ENCODE measurements around the gene DENND1B.
"Not testable (repeated sequence)": the region's sequence is repeated elsewhere in the genome, so short reads cannot be mapped to it uniquely, and the experiment has no call there.

DENND1B gene

DNA sequence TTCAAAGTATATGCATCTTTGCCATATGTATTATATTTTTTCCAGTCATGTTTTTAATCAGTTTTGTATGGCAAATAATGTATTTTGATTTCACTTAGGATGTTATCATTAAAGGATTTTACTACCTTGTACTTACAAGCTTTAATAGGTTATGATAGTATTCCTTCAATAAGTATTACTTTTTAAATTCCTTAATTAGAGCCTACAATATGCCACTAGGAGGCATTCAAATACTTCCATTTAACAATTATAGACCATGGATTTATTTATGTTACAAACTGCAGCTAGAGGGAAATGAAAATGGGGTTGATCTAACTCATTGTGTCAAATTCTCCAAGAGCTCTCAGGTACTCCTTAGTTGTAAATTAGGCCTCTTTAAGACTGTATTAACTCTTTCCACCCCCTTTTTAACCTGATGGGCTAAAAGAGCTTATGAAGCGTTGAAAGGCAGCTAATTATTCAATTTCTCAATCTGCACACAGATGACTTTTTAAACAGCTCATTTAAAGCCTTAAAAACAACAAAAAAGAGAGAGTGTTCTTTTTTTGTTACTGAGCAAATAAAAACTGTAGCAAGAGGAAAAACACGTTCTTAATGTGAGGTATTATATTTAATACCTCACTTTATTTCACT, 156.2 kb downstream of the DENND1B start:
- no peak for DNase-seq

DNA sequence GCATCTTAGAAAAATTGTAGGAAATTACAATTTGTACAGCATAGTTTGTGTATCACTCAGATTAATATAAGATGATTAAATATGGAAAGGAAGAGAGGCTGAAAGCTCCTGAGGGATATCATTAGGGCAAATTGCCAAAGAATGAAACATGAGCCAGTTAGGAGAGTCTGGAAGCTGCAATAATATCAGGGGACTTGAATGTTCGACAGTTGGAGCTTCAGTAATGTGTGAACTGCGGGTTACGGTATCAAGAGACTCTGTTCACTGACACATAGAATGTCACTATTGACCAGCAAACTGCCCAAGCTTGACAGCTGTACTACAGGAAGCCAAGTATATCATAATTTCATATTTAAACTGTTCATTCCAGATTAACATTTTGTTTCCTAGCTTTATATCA, 157.2 kb downstream of the DENND1B start:
- no peak for DNase-seq

DNA sequence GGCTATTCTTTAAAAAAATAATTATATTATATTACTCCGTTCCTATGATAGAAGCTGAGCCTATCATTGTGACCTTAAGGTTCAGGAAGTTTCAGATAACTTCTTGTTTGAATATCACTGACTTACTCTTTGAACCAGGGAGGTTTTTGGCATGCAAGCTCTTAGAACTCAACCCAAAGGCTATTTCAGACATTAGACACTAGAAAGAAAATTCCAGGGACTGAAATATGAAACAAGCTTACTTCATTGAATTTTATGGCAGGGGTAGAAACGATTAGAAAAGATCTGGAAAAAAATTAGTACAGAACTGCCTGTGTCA, 159.6 kb downstream of the DENND1B start:
- no peak for DNase-seq

DNA sequence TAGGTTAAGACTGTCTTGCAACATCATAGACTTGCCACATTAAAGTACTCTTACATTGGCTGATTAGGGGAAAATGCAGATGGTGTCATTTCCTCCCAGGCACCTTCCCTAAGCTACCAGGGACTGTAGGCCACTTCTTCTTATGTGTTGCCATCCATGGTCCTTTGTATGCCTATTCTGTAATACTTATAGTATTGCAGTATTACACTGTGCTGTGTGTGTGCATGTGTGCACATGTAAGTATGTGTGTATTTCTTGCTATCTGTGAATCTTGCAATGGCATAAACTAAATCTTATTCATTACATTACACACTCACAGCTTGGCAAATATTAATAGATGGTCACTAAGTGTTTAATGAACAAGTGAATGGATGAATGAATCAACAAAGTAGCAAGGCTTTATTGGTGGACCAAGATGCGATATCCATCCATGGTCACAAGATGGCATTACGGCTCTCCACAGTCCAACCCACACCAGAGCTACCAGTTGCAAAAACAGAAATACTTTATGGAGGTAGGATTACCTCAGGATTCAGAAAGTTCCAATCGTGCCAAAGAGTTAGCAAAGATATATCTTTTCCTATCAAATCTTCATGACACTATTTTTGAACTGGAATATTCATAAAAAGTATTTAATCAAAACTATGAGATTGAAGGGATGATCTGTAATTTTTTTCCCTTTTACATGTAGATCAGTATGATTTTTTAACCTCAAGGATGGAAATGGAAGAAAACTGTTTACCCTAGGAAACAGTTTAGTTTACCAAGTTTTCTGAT, 160.2 kb downstream of the DENND1B start:
- no peak for DNase-seq

DNA sequence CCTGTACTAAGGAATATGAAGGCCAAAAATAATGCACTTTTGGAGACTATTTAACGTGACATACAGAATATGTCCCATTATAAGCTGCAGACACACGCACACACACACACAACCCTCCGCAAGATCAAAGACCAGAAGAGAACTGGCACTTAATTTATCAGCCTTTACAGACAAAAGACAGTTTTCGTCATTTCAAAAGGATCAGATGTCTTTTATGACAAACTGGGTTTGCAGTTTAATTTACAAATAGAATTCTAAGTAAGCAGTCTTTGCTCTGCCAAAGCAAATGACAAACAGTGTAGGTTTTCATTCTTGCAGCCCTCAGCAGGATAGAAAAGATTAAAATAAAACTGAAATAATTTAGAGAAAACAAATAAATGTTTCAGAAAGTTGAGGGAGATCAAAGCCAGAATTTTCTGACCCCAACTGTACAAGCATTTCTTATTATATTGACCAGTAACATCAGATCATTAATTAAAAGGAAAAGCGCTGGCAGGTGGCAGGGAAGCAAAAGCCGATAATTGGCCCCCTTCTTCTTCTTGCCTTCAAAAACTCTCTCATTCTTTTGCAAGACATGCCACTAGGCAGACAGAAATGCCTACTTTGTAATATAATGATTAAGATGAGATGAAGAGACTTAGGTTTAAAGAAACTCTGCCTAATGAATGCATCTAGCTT, 169.0 kb downstream of the DENND1B start:
- DNase-seq = no peak

DNA sequence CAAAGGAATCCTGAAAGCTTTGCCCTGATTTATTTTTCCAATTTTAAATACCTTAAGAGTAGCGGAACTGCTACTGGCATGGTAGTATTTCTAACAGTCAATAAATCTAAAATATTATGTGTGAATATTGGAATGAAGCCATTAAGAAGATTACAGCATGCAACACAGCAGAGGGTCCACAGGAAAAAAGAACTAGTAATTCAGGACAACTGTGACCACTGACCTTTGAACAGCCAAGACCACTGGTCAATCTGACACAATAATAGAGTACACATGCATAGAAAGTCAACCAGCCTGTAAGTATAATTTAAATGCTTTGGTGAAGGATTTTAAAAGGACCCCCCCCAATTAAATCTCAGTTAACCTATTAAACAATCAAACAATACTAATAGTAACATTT, 171.0 kb downstream of the DENND1B start:
- no peak for DNase-seq

DNA sequence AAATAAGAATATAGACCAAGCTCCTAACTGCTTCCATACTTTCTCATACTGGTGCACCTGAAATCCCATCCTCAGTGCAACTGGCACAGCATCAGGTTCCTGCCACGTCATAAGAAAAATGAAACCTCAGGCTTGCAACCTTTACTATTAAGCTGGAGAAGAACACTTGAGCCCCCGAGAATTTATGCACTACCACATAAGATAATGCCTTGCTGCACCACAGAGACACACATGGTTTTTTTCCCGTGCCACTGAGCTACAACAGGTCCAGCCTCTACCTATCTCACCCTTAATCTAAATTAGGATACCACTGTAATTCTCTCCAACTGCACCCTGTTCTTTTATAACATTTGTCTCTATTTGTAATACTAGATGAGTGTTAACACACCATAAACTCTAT, 174.5 kb downstream of the DENND1B start:
- DNase-seq = no peak

DNA sequence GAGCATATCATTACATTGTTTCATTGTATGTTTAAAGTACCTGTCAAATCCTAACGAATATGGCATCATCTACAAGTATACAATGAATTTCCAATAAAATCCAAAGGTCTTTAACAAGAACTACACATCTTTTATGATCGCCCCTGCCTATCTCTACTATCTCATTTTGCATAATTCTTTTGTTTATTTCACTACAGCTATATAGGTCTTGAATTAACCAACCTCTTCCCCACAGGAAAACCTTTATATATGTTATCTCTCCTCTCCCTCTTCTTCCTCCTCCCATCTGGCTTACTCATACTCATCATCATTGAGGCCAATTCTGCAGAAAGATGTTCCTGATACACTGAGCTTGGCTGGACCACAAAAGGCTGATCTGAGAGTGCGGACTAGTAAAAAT, 175.5 kb downstream of the DENND1B start:
- no peak for DNase-seq

DNA sequence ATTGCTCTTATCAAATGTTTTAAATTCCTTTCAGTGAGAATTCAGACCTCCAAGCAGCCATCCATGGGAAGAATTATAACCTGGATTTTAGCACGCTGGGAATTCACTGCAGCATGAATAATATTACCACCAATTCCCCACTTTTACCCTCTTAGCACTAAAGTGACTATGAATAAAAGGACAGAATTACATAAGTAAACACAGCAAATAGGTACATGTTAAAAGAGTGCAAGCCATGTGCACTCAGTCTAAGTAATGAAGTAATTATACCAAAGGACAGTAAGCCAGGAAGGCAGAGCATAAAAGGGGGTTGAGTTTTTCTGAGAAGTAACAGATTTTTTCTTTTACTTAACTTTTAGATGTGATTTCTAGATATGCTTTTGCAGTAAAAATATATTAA, 176.3 kb downstream of the DENND1B start:
- DNase-seq = no peak

DNA sequence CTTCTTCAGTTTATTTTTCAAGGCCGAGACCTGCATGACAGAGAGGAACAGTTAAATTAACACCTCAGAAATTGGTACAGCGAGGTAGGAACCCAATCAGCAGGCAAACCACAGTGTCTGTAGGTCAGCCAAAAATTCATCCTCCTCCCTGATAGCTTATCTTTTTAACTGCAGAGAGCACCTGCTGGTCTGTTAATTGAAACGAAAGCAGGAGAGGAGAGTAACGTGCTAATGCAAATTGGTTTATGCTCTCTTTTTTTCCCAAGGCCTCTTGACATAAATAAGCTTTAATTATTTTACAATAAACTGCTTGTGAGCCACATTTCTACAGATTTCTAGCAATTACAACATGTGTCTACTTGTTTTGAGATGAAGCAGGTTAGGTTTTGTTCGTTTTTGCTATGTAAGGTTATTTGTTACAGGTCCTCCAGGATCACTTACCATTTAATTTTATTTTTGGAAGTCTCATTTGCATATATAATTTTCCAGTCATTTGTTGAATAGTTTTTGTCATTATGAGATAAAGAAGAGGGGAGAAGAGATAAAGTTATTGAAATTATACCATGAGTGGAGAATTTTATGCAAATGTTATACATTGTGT, 179.9 kb downstream of the DENND1B start:
- DNase-seq = no peak

DNA sequence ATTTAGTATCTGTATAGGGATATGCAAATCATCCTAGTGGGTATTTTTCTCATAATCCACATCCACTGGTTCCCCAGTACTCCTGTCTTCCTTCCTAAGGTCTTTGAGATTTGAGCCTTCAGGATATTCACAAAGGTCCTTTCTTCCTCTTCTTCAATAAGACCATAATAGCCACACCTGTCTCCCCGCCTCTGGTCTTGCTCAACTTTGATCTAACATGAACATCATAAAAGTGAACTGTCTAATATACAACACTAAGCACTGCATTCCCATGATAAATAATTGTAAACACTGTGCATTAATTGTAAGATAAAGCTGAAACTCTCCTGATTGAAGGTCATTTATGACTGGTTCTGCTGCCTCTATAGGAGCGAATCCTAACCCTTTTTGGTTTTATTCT, 184.6 kb downstream of the DENND1B start:
- no peak for DNase-seq

DNA sequence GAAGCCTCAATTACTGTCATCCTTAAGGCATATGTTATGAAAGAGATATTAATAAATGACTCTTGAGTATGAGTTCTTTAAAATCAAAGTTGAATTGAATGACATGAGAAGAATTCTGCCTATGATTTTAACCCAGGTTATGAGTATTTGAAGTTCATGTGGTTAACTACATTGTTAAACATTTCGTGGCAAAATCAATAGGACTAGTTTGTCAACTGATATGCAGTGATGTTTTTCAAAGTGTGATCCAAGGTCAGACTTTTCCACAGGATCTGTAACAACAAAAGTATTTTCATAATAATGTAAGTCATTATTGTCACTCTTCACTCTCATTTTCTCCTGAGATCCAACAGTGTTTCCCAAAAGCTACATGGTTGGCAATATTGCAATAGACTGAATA, 189.5 kb downstream of the DENND1B start:
- no peak for DNase-seq

DNA sequence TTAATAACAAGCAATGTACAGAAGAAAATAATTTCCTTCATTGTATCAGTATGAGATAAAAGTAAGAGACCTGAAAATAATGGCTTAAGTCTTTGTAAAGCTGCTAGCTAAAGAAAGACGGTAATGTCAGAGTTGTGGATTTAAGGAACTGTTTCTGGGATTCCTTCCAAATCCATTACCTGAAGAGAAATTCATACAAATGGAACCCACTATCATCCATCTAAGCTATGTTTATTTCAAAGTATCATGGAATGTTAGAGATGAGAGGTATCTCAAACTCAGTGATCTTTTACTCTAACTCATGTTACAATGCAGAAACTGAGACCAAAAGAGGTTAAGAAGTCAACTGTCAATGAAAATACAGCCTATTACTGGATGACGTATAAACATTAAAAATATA, 197.7 kb downstream of the DENND1B start:
- no peak for DNase-seq

DNA sequence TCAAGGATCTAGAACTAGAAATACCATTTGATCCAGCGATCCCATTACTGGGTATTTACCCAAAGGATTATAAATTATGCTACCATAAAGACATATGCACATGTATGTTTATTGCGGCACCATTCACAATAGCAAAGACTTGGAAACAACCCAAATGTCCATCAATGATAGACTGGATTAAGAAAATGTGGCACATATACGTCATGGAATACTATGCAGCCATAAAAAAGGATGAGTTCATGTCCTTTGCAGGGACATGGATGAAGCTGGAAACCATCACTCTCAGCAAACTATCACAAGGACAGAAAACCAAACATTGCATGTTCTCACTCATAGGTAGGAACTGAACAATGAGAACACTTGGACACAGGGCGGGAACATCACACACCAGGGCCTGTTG, 199.7 kb downstream of the DENND1B start:
- DNase-seq = not testable (repeated sequence)

DNA sequence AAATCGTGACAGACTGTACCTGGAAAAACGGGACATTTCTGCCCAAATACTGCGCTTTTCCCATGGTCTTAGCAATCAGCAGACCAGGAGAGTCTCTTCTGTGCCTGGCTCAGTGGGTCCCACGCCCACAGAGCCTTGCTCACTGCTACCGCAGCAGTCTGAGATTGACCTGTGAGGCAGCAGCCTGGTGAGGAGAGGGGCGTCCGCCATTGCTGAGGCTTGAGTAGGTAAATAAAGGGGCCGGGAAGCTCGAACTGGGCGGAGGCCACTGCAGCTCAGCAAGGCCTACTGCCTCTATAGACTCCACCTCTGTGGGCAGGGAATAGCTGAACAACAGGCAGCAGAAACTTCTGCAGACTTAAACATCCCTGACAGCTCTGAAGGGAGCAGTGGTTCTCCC, 203.1 kb downstream of the DENND1B start:
- no peak for DNase-seq

DNA sequence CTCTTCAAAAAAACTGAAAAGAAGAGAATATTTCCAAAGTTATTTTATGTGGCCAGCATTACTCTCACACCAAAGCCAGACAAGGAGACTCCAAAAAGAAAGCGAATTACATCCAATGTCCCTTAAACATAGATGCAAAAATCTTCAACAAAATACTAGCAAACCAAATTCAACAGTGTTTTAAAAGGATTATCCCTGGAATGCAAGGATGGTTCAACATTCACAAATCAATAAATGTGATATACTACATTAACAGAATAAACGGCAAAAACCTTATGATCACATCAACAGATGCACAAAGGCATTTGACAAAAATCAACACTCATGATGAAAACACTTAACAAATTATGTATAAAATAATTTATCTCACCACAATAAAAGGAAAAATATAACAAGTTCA, 207.8 kb downstream of the DENND1B start:
- DNase-seq = no peak

DNA sequence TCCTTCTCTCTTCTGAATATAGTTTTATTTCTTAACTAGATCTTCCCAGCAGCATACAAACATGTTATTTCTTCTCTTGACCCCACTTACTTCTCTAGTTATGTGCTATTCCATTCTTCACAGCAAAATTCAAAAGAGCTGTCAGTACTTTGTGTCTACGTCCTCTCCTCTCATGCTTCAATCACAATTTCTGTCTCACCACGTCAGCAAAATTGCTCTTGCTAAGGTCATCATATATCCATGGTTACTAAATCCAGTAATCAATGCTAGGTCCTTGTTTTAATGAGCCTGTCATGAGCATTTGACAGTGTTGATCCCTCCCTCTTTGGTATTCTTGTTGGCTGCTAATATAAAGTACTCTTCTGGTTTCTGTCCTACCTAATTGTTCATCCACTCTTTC, 214.2 kb downstream of the DENND1B start:
- DNase-seq = no peak

DNA sequence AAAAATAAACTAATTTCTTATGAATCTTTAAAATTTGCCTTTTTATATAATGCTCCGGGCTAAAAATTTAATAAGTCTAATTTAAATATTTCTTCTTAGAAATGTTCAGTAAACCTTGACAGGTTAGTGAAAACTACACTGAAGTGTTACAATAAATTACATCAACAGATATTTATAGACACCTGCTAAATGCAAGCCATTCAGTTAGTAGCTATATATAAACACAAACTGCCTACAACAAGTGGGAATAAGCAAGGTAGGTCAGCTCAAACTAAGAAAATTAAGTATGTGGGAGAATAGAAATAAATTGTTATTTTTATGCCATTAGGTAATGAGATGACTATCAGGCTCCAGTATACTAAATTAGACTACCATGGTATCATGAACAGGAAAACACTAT, 215.6 kb downstream of the DENND1B start:
- no peak for DNase-seq

DNA sequence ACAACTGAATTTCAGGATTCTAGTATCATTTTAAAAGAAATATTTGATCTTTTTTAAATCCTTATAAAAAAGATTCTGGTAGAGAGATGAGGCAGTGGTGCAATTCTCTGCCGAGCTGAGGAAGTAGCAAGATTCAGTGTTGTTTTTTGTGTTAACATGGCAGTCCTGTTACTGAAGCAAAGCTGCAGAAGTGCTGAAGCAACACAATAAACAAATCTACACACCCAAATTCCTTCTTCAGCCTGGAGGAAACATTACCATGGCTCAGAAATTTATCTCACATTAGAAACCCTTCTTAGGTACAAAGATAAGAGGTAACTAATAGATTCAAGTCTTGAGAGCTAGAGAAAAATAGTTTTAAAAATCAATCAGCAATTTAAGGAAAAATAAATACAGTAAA, 216.0 kb downstream of the DENND1B start:
- DNase-seq = no peak

DNA sequence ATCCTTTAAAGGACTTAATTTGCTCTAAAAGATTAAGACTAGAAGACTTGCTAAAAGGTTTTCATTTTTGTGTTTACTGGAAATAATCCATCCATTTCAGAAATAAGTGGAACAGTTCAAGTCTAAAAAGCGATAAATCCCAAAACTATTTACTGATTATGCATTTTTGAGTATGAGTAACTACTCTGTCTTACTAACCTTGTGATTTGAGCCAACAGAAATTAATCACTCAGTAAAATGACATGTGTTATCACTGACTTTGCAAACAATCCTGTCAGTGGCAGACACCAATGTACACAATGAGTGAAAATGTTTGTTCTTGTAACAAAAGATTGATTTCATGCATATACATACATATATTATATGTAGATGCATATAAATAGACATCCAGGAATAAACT, 218.0 kb downstream of the DENND1B start:
- DNase-seq = no peak

DNA sequence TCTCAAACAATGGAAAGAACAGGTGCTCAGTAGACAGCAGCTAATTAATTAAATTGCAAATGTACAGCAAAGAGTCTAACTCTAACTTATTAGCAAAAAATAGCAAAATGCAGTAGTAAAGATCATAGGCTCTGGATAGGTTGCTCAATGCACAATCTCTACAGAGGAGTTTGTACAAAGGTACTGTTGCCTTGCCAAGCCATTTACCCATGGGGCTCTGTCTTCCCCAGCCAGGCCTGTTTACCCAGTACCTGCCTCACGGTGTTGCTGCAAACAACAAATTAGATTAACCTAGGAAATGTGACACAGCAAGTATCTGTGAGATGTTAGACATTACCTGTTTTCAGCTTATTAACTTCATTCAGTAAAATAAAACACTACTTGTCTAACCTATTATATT, 222.0 kb downstream of the DENND1B start:
- no peak for DNase-seq

DNA sequence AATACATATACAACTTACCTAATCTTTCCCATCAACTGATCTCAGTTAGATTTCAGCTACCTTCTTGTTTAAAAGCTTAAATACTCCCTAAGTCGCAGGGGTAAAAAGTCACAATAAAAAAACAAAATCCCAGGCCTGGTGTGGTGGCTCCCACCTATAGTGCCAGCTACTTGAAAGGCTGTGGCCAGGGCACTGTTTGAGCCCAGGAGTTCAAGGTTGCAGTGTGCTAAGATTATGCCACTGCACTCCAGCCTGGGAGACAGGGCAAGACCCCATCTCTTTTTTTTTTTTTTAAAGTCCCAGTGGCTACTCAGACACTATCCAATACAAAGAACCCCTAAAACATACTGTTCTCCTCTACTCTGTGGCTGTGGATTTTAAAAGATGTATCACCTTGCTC, 228.3 kb downstream of the DENND1B start:
- DNase-seq = no peak

DNA sequence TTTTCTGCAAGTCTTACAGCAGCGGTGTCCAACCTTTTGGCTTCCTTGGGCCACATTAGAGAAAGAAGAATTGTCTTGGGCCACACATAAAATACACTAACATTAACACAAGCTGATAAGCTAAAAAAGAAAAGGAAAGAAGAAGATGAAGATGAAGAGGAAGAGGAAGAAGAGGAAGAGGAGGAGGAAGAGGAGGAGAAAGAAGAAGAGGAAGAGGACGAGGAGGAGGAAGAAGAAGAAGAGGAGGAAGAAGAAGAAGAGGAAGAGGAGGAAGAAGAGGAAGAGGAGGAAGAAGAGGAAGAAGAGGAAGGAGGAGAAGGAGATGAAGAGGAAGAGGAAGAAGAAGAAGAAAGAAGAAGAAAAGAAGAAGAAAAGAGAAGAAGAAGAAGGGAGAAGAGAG, 230.7 kb downstream of the DENND1B start:
- DNase-seq = no peak

DNA sequence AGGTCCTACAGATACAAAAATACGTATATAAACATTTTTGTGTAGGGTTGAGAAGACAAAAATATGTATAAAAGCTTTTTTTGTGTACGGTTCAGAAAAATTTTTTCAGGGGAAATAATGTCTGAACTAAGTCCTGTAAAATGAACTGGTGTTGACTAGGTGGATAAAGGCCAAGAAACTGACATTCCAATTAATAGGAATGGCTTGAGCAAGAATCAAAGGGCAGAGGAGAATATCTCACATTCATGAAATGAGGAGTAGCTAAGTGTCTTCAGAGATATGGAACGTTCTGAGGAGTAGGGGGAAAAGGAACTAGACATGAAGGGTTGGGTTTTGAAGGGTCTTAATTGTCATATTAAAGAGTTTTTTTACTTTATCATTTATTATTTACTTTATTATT, 231.2 kb downstream of the DENND1B start:
- DNase-seq = no peak

Measured in activated T-cell treated with anti-CD3 and anti-CD28 coated beads, Interleukin-2, amount 50 U/mL, for 1 hour (primary cell).